Motor neuron (in vitro differentiated cells): ENCODE results near the gene SULT4A1. TPM values are rescaled to one million over a fixed set of nuclear protein-coding genes. Genes with fewer than 3 reads are reported as not detected.

ENCODE experiments used
- ATAC-seq, 8 experiments: fragments of 200-7000 bp; cut with Tn5 transposase; replicated peaks in 6 of 8; 2 replicates each; pipeline ENCODE4 v1.8.0; 2021; ENCODE audit warnings: mild to moderate bottlenecking in 8 of 8, moderate library complexity in 8 of 8
- H3K27ac ChIP-seq, 2 donors: fragments of 250-450 bp; sonication (Bioruptor Pico); 2 replicates each; pipeline ENCODE4 v1.9.0; 2021; ENCODE audit warnings: antibody characterized with exemption in 2 of 2, mild to moderate bottlenecking in 2 of 2, moderate library complexity in 1 of 2
- H3K4me1 ChIP-seq, 2 donors: fragments of 250-450 bp; sonication (Bioruptor Pico); replicated peaks in 1 of 2; 2 replicates each; pipeline ENCODE4 v1.6.1; 2021; ENCODE audit warnings: antibody characterized with exemption in 2 of 2, mild to moderate bottlenecking in 2 of 2, moderate library complexity in 1 of 2
- H3K4me3 ChIP-seq, 5 donors: fragments of 250-450 bp; sonication (Bioruptor Pico); 2 replicates each; pipeline ENCODE4 v1.9.0; 2021; ENCODE audit warnings: antibody characterized with exemption in 5 of 5, mild to moderate bottlenecking in 5 of 5, moderate library complexity in 4 of 5
- WGBS, 10 experiments: fragments of 450-650 bp; shearing (Covaris generic); methylation state at CpG; one replicate each; pipeline ENCODE4 v1.0.0; 2022; 5-methylcytosine and 5-hydroxymethylcytosine counted together
- in situ Hi-C, 9 experiments: fragments of 400-800 bp; cut with MboI; loops; one replicate each; pipeline ENCODE4 v1.15.0; 2021; ENCODE audit warnings: low sequenced_read_pairs in 9 of 9, low pct_unique_long_range_greater_than_20kb in 2 of 9; ENCODE audit not compliant: unreplicated experiment in 9 of 9
- total RNA-seq, 8 experiments: library from RNA; unstranded; fragments of 300-600 nt; gene quantifications; 2 replicates each; pipeline versions ENCODE4 v1.2.3 to v1.2.4, GENCODE V29; 2022

The SULT4A1 gene
- total RNA-seq, 8 experiments from 2014 or later: 1.4 to 34.5 (median 25.4) TPM; not detected in 1

- in situ Hi-C loops: no loop called here
- 25 to 100% (median 71%) methylated on average over 1 to 5 of the region's 10 CpGs; no CpG with 5 or more reads in 2 of the 10 experiments for WGBS, 10 experiments
- H3K27ac ChIP-seq: no peak overlapping the region
- H3K4me1 ChIP-seq: peaks cover 5 to 9% of the 10 kb centered on the region in 2 donors
- no peak overlapping the region for H3K4me3 ChIP-seq
- ATAC-seq: peak in 1 of 8 experiments; percentile 53
Observed at GRCh38 chr22:43853328-43853931, 8.9 kb downstream of the SULT4A1 start.

- Histone ChIP-seq H3K4me1 (peaks cover 8 to 15% of the 10 kb centered on the region in 2 donors), H3K27ac (no peak overlapping the region), H3K4me3 (no peak overlapping the region)
- ATAC-seq: no peak
- in situ Hi-C loops: no loop called here
- WGBS, 10 experiments: 66 to 100% (median 90%) methylated on average over 3 to 9 of the region's 19 CpGs; no CpG with 5 or more reads in 4 of the 10 experiments
Observed at GRCh38 chr22:43852573-43853327, 9.6 kb downstream of the SULT4A1 start.

- 17 to 100% (median 100%) methylated on average over 1 of the region's 3 CpGs; no CpG with 5 or more reads in 6 of the 10 experiments for WGBS, 10 experiments
- in situ Hi-C loops: no loop called here
- peaks cover 8 to 15% of the 10 kb centered on the region in 2 donors for H3K4me1 ChIP-seq
Observed at GRCh38 chr22:43851979-43852307, 10.4 kb downstream of the SULT4A1 start.

GRCh38 chr22:43851058-43851978, 11.0 kb downstream of the SULT4A1 start:
- WGBS, 10 experiments: 7 to 100% (median 76%) methylated on average over 3 to 6 of the region's 13 CpGs

More at GRCh38 chr22:43851979-43852307, 10.4 kb downstream of the SULT4A1 start:
- Histone ChIP-seq H3K4me3 (no peak overlapping the region), H3K27ac (no peak overlapping the region)
- ATAC-seq: no peak

GRCh38 chr22:43850529-43850928, 11.8 kb downstream of the SULT4A1 start:
- Histone ChIP-seq H3K4me1 (peaks cover 8 to 15% of the 10 kb centered on the region in 2 donors), H3K4me3 (no peak overlapping the region), H3K27ac (no peak overlapping the region)
- WGBS, 10 experiments: 28 to 100% (median 85%) methylated on average over 2 to 10 of the region's 12 CpGs; no CpG with 5 or more reads in 1 of the 10 experiments
- ATAC-seq: no peak
- in situ Hi-C loops: no loop called here

More at GRCh38 chr22:43851058-43851978, 11.0 kb downstream of the SULT4A1 start:
- H3K4me3 ChIP-seq: no peak overlapping the region
- in situ Hi-C loops: no loop called here
- peaks cover 8 to 15% of the 10 kb centered on the region in 2 donors for H3K4me1 ChIP-seq
- no peak overlapping the region for H3K27ac ChIP-seq
- ATAC-seq: peak in 1 of 8 experiments; percentile 42

GRCh38 chr22:43849731-43850130, 12.6 kb downstream of the SULT4A1 start:
- in situ Hi-C loops: loop anchor here in 1 of 9 experiments (25.0 kb wide), 1 partner anchor 462 kb away; no protein-coding TSS in a partner anchor
- Histone ChIP-seq H3K4me3 (no peak overlapping the region), H3K27ac (no peak overlapping the region), H3K4me1 (peaks cover 8 to 15% of the 10 kb centered on the region in 2 donors)
- no peak for ATAC-seq
- 44 to 87% (median 84%) methylated on average over 3 to 10 of the region's 13 CpGs; no CpG with 5 or more reads in 6 of the 10 experiments for WGBS, 10 experiments

GRCh38 chr22:43848366-43849171, 13.7 kb downstream of the SULT4A1 start:
- 14 to 46% (median 25%) methylated on average over 1 to 2 of the region's 16 CpGs; no CpG with 5 or more reads in 6 of the 10 experiments for whole genome bisulfite sequencing, 10 experiments
- H3K4me1 ChIP-seq: peaks cover 8 to 15% of the 10 kb centered on the region in 2 donors
- in situ Hi-C loops: loop anchor here in 1 of 9 experiments (25.0 kb wide), 1 partner anchor 461 kb away; no protein-coding TSS in a partner anchor
- no peak overlapping the region for H3K4me3 ChIP-seq
- ATAC-seq: peak; percentile 82 to 93 (median 88)
- H3K27ac ChIP-seq: peak overlapping the region in 1 of 2 donors; percentile 6

- no peak overlapping the region for H3K4me3 ChIP-seq
- 17 to 86% (median 72%) methylated on average over 1 to 2 of the region's 14 CpGs; no CpG with 5 or more reads in 6 of the 10 experiments for WGBS, 10 experiments
- no peak for ATAC-seq
- H3K27ac ChIP-seq: no peak overlapping the region
- H3K4me1 ChIP-seq: peaks cover 8 to 15% of the 10 kb centered on the region in 2 donors
- in situ Hi-C loops: loop anchor here in 1 of 9 experiments (25.0 kb wide), 1 partner anchor 460 kb away; no protein-coding TSS in a partner anchor
Observed at GRCh38 chr22:43847376-43848289, 14.7 kb downstream of the SULT4A1 start.

GRCh38 chr22:43846966-43847365, 15.3 kb downstream of the SULT4A1 start:
- H3K27ac ChIP-seq: no peak overlapping the region
- ATAC-seq: no peak
- in situ Hi-C loops: loop anchor here in 1 of 9 experiments (25.0 kb wide), 1 partner anchor 460 kb away; no protein-coding TSS in a partner anchor
- WGBS, 10 experiments: 0 to 100% (median 90%) methylated on average over 1 to 8 of the region's 11 CpGs; no CpG with 5 or more reads in 3 of the 10 experiments
- peaks cover 8 to 15% of the 10 kb centered on the region in 2 donors for H3K4me1 ChIP-seq
- H3K4me3 ChIP-seq: no peak overlapping the region

GRCh38 chr22:43845981-43846380, 16.3 kb downstream of the SULT4A1 start:
- in situ Hi-C loops: loop anchor here in 1 of 9 experiments (25.0 kb wide), 1 partner anchor 459 kb away; no protein-coding TSS in a partner anchor
- no peak overlapping the region for H3K4me3 ChIP-seq
- no peak for ATAC-seq

More at GRCh38 chr22:43845981-43846380, 16.3 kb downstream of the SULT4A1 start:
- H3K4me1 ChIP-seq: peaks cover 8 to 15% of the 10 kb centered on the region in 2 donors
- 51 to 100% (median 94%) methylated on average over 1 to 7 of the region's 11 CpGs; no CpG with 5 or more reads in 2 of the 10 experiments for WGBS, 10 experiments
- H3K27ac ChIP-seq: no peak overlapping the region
